IMR-90 (cell line): ENCODE measurements around the gene ADCY9.

Experiments used
- NFE2L2 ChIP-seq: fragments of 150-350 bp; IDR thresholded peaks from 2 replicates; pipeline ENCODE4 v1.6.1; 2016; ENCODE audit warnings: low read depth, mild to moderate bottlenecking, low read length
- POLR2A ChIP-seq: IDR thresholded peaks from 2 replicates; pipeline ENCODE4 v1.6.1; 2012; ENCODE audit warnings: mild to moderate bottlenecking, low read depth, low read length
- RFX5 ChIP-seq: IDR thresholded peaks from 2 replicates; pipeline ENCODE4 v1.8.0; 2012; ENCODE audit warnings: low read depth, mild to moderate bottlenecking, low read length, moderate library complexity

GRCh38 chr16:3922241-3922640 is 194.0 kb downstream of the ADCY9 start:
- TF ChIP-seq POLR2A (no peak), NFE2L2 (no peak), RFX5 (no peak)
